Measurements from ENCODE around the gene TXLNB. TPM values are rescaled to one million over a fixed set of nuclear protein-coding genes. Genes with fewer than 3 reads are reported as not detected.

The TXLNB gene
- total and polyA plus RNA-seq, 2 of the 13 experiments (the other 11 are each of a cell fraction or from before 2014, with no cell fraction given): not detected

- Histone ChIP-seq H3K4me1 (ENCODE audit: insufficient read depth, low read length) (no peaks in the 10 kb centered on the region), H4K20me1 (ENCODE audit: insufficient read depth, low read length) (no peaks in the 10 kb centered on the region), H3K4me3 (replicated peaks in 1 of 3; ENCODE audit: insufficient read depth in 1 of 3, low read depth in 2 of 3, low read length in 3 of 3) (no peak overlapping the region), H3K9ac (ENCODE audit: insufficient read depth, low read depth, low read length) (no peak overlapping the region), H2AFZ (ENCODE audit: low read length) (no peak overlapping the region), H3K4me2 (ENCODE audit: low read depth, low read length) (no peak overlapping the region), H3K79me2 (ENCODE audit: insufficient read depth, low read length) (no peaks in the 10 kb centered on the region), H3K27ac (ENCODE audit: extremely low read length, insufficient read depth, low read length) (no peak overlapping the region), H3K9me3 (ENCODE audit: low read length) (no peaks in the 10 kb centered on the region), H3K36me3 (replicated peaks in 1 of 2; ENCODE audit: control insufficient read depth in 1 of 2, insufficient read depth in 2 of 2, low read length in 2 of 2) (no peaks in the 10 kb centered on the region), H3K27me3 (ENCODE audit: control insufficient read depth in 1 of 2, insufficient read depth in 2 of 2, low read length in 2 of 2) (peaks cover 0 to 4% of the 10 kb centered on the region in 2 experiments; a peak in 1 of 5 replicates)
- WGBS (ENCODE audit: low lambda C conversion rate): 3% methylated on average over 3 of the region's 3 CpGs
- FAIRE-seq (peak; percentile 93), ATAC-seq (peak; percentile 100), DNase-seq (ENCODE audit: low spot score) (peak; percentile 58)
- TF ChIP-seq CTCF (CRISPR knock-in tag; IDR thresholded peaks at IDR 0.05) (peak; percentile 72), ZNF629 (CRISPR knock-in tag; conservative IDR thresholded peaks at IDR 0.05) (0 out of 2 replicates have a peak, but pooled peaks have one; percentile 13), ZEB1 (IDR thresholded peaks at IDR 0.05; ENCODE audit: insufficient replicate concordance, low read depth) (no peak), RAD21 (CRISPR knock-in tag; IDR thresholded peaks at IDR 0.05) (peak; percentile 27; the same call in 1 of the 2 replicates), XRCC5 (optimal IDR thresholded peaks at IDR 0.05; ENCODE audit: low read length) (peak; percentile 65), BHLHE40 (IDR thresholded peaks at IDR 0.05; ENCODE audit: low read length) (no peak), STAG1 (CRISPR knock-in tag; IDR thresholded peaks at IDR 0.05) (peak; percentile 52), ZBTB3 (CRISPR knock-in tag; IDR thresholded peaks at IDR 0.05; ENCODE audit: borderline replicate concordance, low read depth) (no peak), CREB1 (IDR thresholded peaks at IDR 0.05) (no peak), CREB1 (CRISPR knock-in tag; IDR thresholded peaks at IDR 0.05) (no peak), TFAP4 (IDR thresholded peaks at IDR 0.05; ENCODE audit: borderline replicate concordance, low read depth) (peak; percentile 27; the same call in 1 of the 2 replicates)
- no TSS peak for BruUV-seq (replicated peaks)
- intact Hi-C loops (cut with micrococcal nuclease; ENCODE audit: unreplicated experiment) (no loop called here), in situ Hi-C loops (cut with HindIII; ENCODE audit: extremely low pct_ligation_motif_present, low pct_unique_long_range_greater_than_20kb) (no loop called here)
- ChIA-PET POLR2A (no interaction called here), CTCF (ENCODE audit: low intra/inter-chr PET ratio, low total read pairs) (no interaction called here)
Measured at GRCh38 chr6:139250296-139251044, 41.3 kb downstream of the TXLNB start.

All from HepG2 (cell line).